IPS-15b (cell line): ENCODE data around the gene MYO15A.

Source experiments
- H3K27me3 ChIP-seq: one replicate; pipeline ENCODE4 v1.6.1; 2013; ENCODE audit warnings: low read length; ENCODE audit not compliant: control insufficient read depth, insufficient read depth
- H3K36me3 ChIP-seq: one replicate; pipeline ENCODE4 v1.6.1; 2013; ENCODE audit warnings: low read length; ENCODE audit not compliant: control insufficient read depth, insufficient read depth
- H3K4me1 ChIP-seq: one replicate; pipeline ENCODE4 v1.6.1; 2013; ENCODE audit warnings: mild to moderate bottlenecking, low read length; ENCODE audit not compliant: control insufficient read depth, insufficient read depth
- H3K4me3 ChIP-seq: one replicate; pipeline ENCODE4 v1.5.1; 2013; ENCODE audit warnings: low read depth, low read length
- H3K9ac ChIP-seq: one replicate; pipeline ENCODE4 v1.6.1; 2013; ENCODE audit warnings: low read depth, mild to moderate bottlenecking, low read length
- H3K9me3 ChIP-seq: one replicate; pipeline ENCODE4 v1.6.1; 2013; ENCODE audit warnings: mild to moderate bottlenecking, low read length; ENCODE audit not compliant: control insufficient read depth, insufficient read depth

The MYO15A gene

DNA sequence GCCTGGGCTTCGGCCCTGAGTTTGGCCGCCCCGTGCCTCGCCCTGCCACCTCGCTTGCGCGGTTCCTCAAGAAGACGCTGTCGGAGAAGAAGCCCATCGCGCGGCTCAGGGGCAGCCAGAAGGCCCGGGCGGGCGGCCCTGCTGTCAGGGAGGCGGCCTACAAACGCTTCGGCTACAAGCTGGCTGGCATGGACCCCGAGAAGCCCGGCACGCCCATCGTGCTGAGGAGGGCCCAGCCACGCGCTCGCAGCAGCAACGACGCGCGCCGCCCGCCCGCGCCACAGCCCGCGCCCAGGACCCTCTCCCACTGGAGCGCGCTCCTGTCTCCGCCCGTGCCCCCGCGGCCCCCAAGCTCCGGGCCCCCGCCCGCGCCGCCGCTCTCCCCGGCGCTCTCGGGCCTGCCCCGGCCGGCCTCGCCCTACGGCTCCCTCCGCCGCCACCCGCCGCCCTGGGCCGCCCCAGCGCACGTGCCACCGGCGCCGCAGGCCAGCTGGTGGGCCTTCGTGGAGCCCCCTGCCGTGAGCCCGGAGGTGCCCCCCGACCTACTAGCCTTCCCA, 12.0 kb downstream of the MYO15A start:
- Histone ChIP-seq H3K4me1 (no peaks in the 10 kb centered on the region), H3K36me3 (no peaks in the 10 kb centered on the region)

DNA sequence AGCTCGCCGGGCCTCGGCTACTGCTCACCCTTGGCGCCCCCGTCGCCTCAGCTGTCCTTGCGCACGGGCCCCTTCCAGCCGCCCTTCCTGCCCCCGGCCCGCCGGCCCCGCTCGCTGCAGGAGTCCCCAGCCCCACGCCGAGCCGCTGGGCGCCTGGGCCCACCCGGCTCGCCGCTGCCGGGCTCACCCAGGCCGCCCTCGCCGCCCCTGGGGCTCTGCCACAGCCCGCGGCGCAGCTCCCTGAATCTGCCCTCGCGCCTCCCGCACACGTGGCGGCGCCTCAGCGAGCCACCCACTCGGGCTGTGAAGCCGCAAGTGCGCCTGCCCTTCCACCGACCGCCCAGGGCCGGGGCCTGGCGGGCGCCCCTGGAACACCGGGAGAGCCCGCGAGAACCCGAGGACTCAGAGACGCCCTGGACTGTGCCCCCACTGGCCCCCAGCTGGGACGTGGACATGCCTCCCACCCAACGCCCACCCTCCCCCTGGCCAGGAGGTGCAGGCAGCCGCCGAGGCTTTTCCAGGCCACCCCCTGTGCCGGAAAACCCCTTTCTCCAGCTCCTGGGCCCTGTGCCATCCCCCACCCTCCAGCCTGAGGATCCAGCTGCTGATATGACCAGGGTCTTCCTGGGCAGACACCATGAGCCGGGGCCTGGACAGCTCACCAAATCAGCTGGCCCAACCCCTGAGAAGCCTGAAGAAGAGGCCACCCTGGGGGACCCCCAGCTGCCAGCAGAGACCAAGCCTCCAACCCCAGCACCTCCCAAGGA, 12.8 kb downstream of the MYO15A start:
- Histone ChIP-seq H3K27me3 (no peaks in the 10 kb centered on the region), H3K9me3 (peaks cover 2% of the 10 kb centered on the region), H3K36me3 (no peaks in the 10 kb centered on the region), H3K4me1 (no peaks in the 10 kb centered on the region), H3K4me3 (no peak overlapping the region), H3K9ac (no peak overlapping the region)

More for the DNA sequence above, 12.0 kb downstream of the MYO15A start:
- Histone ChIP-seq H3K27me3 (no peaks in the 10 kb centered on the region), H3K9ac (no peak overlapping the region), H3K4me3 (no peak overlapping the region), H3K9me3 (peaks cover 2% of the 10 kb centered on the region)

DNA sequence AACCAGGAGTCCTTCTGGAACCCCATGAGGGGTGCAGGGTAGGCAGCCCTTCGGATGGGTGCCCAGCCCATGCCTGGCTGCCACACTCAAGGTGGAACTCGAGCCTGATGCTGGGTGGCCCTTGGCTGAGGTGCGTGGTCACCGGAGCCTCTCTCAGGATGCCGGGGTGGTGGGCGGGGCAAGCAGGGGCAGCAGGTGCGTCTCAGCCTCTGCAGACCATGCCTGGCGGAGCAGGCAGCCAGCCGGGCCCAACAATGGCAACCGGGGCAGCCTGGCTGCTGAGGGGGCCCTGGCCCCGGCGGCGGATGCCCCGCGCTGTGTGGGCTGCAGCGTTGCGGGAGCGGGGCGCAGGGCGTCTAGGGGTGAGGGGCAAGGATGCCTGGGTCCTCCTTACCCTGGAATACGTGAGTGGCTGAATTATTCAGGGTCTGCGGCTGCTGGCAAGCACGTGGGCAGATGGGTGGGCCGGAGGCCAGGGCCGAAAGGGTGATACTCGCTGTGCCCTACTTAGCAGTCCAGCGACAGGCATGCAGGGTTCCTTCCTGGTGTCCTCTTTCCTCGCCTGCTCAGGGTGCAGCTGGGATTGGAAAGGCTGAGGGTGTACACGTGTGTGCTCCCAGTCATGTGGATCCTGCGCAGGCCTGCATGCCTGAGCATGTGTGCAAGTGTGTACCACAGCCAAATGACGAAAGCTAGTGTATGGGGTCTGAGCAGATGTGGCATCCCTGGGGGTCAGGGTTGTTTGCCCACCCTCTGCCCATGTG, 14.6 kb downstream of the MYO15A start:
- Histone ChIP-seq H3K27me3 (no peaks in the 10 kb centered on the region), H3K9ac (no peak overlapping the region), H3K4me1 (no peaks in the 10 kb centered on the region), H3K4me3 (no peak overlapping the region), H3K9me3 (peaks cover 2% of the 10 kb centered on the region), H3K36me3 (no peaks in the 10 kb centered on the region)

DNA sequence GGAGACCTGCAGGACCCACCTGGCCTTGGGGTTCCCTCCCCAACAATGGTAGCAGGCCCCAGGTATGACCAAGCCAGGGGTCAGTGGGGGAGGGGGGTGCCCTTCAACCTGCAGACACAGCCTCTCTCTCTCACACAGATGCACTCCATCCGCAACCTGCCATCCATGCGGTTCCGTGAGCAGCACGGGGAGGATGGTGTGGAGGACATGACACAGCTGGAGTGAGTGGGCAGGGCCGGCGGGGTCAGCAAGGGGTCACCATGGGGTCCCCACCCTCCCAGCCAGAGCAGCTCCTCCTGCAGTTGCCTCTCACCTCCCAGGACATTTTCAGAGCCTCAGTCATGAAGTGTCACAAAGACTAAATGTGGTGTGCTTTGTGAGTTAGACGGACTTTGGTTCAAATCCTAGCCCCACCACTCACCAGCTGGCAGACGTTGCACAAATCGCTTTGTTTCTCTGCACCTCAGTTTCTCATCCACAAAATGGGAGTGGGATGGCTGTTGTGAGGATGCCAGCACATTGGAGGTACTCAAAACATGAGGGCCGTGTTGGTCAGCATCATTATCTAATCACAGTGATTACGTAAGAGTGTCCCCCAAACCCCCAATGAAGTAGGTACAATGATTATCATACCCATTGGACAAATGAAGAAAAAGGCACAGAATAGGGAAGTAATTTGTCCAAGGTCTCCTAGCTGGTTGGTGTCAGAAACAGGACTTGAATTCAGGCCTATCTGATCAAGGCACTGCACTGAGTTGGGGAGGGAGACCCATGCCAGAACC, 16.0 kb downstream of the MYO15A start:
- Histone ChIP-seq H3K4me3 (no peak overlapping the region), H3K4me1 (no peaks in the 10 kb centered on the region), H3K9me3 (peaks cover 2% of the 10 kb centered on the region), H3K9ac (no peak overlapping the region), H3K36me3 (no peaks in the 10 kb centered on the region), H3K27me3 (no peaks in the 10 kb centered on the region)

DNA sequence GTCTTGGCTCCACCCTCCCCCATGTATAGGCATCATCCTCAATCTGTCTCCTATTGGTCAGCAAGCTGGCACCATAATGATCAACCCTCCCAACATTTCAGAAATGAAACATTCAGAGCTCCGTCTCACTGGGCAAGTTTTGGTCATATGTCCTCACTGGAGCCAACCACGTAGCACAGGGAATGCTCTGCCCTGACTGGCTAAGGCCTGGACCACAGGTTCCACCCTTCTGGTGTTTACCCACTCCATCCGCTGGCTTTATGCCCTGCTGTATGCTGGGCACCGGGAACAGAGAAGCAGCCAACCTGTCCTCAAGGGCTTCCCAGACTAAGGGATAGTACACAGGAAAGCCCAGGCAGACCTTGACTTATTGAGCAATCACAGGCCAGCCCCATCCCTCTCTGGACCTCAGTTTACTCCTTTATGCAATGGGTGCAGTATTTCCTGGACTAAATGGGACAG, 20.5 kb downstream of the MYO15A start:
- Histone ChIP-seq H3K4me3 (no peak overlapping the region), H3K36me3 (no peaks in the 10 kb centered on the region), H3K27me3 (no peaks in the 10 kb centered on the region), H3K9me3 (no peaks in the 10 kb centered on the region), H3K4me1 (no peaks in the 10 kb centered on the region), H3K9ac (no peak overlapping the region)

DNA sequence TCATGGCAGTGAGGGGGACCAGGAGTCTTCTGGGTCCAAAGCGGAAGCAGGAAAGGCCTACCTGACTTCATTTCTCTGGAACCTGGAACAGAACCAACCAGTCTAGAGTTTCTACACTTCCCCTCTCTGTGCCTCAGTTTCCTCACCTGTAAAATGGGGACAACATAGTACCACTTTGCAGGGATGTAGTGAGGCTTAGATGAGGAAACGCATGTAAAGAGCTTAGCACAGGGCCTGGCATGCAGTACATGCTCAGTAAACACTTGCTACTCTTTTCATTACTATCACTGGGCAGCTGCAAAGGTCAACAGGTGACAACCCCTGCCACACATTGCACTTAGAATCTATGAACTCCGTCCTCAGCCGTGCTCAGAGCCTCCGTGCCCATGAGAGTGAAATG, 24.2 kb downstream of the MYO15A start:
- H3K27me3 ChIP-seq: no peaks in the 10 kb centered on the region
- no peaks in the 10 kb centered on the region for H3K9me3 ChIP-seq
- no peak overlapping the region for H3K9ac ChIP-seq
- H3K4me1 ChIP-seq: no peaks in the 10 kb centered on the region
- H3K4me3 ChIP-seq: no peak overlapping the region
- no peaks in the 10 kb centered on the region for H3K36me3 ChIP-seq

DNA sequence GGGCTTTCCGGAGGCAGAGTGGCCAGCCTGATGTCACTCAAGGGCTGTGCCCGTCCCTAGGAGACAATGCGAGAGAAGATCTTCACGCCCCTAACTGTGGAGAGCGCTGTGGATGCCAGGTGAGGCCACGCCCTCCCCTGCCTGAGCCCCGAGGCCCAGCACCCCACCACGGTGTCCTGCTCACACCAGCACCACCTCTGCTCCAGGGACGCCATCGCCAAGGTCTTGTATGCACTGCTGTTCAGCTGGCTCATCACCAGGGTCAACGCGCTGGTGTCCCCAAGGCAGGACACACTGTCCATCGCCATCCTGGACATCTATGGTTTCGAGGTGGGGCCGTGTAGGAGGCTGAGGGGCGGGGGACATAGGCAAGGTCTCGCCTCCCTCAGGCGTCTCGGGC, 27.8 kb downstream of the MYO15A start:
- Histone ChIP-seq H3K9me3 (no peaks in the 10 kb centered on the region), H3K4me1 (no peaks in the 10 kb centered on the region), H3K4me3 (no peak overlapping the region), H3K36me3 (no peaks in the 10 kb centered on the region), H3K27me3 (no peaks in the 10 kb centered on the region), H3K9ac (no peak overlapping the region)

DNA sequence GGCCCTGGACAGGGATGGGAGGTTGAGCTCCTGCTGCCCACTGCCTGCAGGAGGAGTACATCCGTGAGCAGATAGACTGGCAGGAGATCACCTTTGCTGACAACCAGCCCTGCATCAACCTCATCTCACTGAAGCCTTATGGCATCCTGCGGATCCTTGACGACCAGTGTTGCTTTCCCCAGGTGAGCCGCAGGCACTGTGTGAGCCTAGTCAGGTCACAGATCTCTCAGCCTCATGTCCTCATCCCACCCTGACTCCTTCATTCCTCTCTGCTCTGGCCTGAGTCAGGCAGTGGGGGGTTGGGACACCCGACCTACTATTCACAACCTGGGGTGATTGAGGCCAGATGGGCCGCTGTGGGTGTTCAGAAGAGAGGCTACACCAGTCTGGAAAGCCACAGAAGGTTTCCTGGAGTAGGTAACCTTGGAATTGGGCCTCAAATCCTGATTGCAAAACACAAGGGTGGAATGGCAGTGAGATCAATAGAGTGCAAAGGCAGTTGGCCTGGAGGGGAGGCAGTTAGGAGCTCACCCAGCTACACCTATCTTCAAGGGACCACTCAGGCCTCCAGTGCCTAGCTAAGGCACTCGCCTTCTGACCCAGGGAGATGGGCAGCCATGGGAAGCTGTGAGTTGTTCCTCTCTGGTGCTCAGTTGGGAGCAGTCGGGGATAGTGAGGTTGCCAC, 29.7 kb downstream of the MYO15A start:
- Histone ChIP-seq H3K4me1 (peaks cover 4% of the 10 kb centered on the region), H3K27me3 (no peaks in the 10 kb centered on the region), H3K4me3 (no peak overlapping the region), H3K9ac (peak overlapping the region; percentile 47), H3K36me3 (no peaks in the 10 kb centered on the region), H3K9me3 (no peaks in the 10 kb centered on the region)

DNA sequence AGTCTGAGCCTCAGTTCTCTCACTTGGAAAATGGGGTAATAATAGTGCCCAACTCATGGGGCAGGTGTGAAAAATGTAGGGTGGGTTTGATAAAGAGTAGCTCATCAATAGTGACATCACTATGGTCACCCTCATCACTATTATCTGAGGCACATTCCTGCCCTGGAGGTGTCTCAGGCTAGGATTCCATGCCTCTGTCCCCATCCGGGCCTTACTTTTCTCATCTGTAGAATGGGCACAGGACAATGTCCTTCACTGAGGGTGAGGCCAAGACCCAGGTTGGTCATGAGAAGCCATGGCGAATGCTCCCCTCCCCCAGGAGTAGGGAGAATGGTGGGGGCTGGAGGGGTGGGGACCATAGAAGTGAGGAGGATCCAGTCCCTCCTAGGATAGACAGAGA, 30.5 kb downstream of the MYO15A start:
- Histone ChIP-seq H3K9ac (no peak overlapping the region), H3K4me1 (peaks cover 4% of the 10 kb centered on the region), H3K27me3 (no peaks in the 10 kb centered on the region), H3K36me3 (no peaks in the 10 kb centered on the region), H3K9me3 (no peaks in the 10 kb centered on the region), H3K4me3 (no peak overlapping the region)

DNA sequence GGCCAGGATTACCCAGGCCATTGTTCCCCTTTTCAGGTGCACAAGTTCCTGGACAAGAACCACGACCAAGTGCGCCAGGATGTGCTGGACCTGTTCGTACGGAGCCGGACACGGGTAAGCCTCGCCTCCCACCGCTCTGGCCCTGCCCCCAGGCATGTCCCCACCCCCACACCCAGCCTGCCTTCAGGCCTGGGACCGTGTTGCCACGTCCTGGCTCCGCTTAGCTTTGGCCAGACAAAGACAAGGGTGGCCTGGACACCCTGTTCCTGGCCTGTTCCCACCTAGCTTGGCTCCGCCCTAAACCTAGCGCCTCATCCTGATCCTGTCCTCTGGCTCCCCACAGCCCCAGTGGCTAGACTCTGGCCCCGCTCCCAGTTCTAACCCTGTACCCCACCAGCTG, 30.9 kb downstream of the MYO15A start:
- Histone ChIP-seq H3K4me1 (peaks cover 4% of the 10 kb centered on the region), H3K4me3 (no peak overlapping the region), H3K36me3 (no peaks in the 10 kb centered on the region), H3K9ac (no peak overlapping the region), H3K27me3 (no peaks in the 10 kb centered on the region), H3K9me3 (no peaks in the 10 kb centered on the region)

DNA sequence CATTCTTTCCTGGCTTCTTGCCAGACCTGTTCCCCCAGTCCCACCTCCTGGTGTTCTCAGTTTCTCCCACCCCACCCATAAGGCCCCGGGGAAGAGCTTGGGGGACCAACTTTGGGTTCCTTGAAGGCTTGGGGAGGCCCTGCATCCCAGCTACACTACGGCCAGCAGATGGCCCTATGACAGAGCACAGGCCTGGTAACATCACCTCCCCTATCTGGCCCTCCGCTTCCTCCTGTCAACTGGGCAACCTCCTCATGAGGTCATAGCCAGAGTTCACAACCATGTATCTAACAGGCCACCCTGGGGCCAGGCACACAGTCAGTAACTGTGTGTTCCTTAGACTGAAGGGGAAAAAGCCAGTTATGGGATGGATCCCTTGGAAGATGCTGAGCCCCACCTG, 31.4 kb downstream of the MYO15A start:
- no peak overlapping the region for H3K9ac ChIP-seq
- no peaks in the 10 kb centered on the region for H3K27me3 ChIP-seq
- no peak overlapping the region for H3K4me3 ChIP-seq
- H3K36me3 ChIP-seq: no peaks in the 10 kb centered on the region
- no peaks in the 10 kb centered on the region for H3K9me3 ChIP-seq
- H3K4me1 ChIP-seq: peaks cover 4% of the 10 kb centered on the region
